GM12864 (cell line): ENCODE data around the gene PRR5L.
"Not testable (repeated sequence)": the region's sequence is repeated elsewhere in the genome, so short reads cannot be mapped to it uniquely, and the experiment has no call there.

Experiments used
- DNase-seq: peaks from one replicate; pipeline ENCODE4 v3.0.0-alpha.2; 2011; ENCODE audit warnings: low read depth
- H3K4me3 ChIP-seq: 2 replicates; pipeline ENCODE4 v1.5.1; 2011; ENCODE audit warnings: mild to moderate bottlenecking, low read depth, low read length, control low read depth
- CTCF ChIP-seq: IDR thresholded peaks from 2 replicates; pipeline ENCODE4 v1.5.1; 2011; ENCODE audit warnings: low read depth, mild to moderate bottlenecking, moderate library complexity, low read length, control low read depth, inconsistent platforms; ENCODE audit errors: missing control alignments

PRR5L gene

GRCh38 chr11:36311926-36312595, 16.0 kb downstream of the PRR5L start:
- no peak for DNase-seq
- no peak for TF ChIP-seq CTCF
- H3K4me3 ChIP-seq, result no peak overlapping the region

GRCh38 chr11:36312611-36313472, 16.8 kb downstream of the PRR5L start:
- no peak for TF ChIP-seq CTCF
- no peak overlapping the region for H3K4me3 ChIP-seq
- DNase-seq, result no peak

- H3K4me3 ChIP-seq, result no peak overlapping the region
- no peak for TF ChIP-seq CTCF
- DNase-seq, result no peak
Observed at GRCh38 chr11:36313750-36314433, 17.8 kb downstream of the PRR5L start.

- H3K4me3 ChIP-seq, result no peak overlapping the region
- no peak for TF ChIP-seq CTCF
- no peak for DNase-seq
Observed at GRCh38 chr11:36314434-36314767, 18.3 kb downstream of the PRR5L start.

GRCh38 chr11:36316049-36316448, 20.0 kb downstream of the PRR5L start:
- no peak for TF ChIP-seq CTCF
- H3K4me3 ChIP-seq, result no peak overlapping the region
- DNase-seq, result no peak

GRCh38 chr11:36317992-36318391, 21.9 kb downstream of the PRR5L start:
- no peak overlapping the region for H3K4me3 ChIP-seq
- no peak for TF ChIP-seq CTCF
- no peak for DNase-seq

- not testable (repeated sequence) for H3K4me3 ChIP-seq, DNase-seq
Observed at GRCh38 chr11:36324956-36325355, 28.9 kb downstream of the PRR5L start.

- DNase-seq, H3K4me3 ChIP-seq: not testable (repeated sequence)
Observed at GRCh38 chr11:36325403-36325802, 29.3 kb downstream of the PRR5L start.
